Choroid plexus epithelial cell (primary cell): ENCODE data around the gene APOB.

Experiments used
- DNase-seq: peaks from one replicate; pipeline ENCODE4 v3.0.0-alpha.2; 2010; ENCODE audit warnings: low read depth
- H3K4me3 ChIP-seq: 2 replicates; pipeline ENCODE4 v1.5.1; 2011; ENCODE audit warnings: low read depth, mild to moderate bottlenecking, control low read depth, low read length, moderate library complexity
- CTCF ChIP-seq: conservative IDR thresholded peaks from 2 replicates; pipeline ENCODE4 v1.5.1; 2011; ENCODE audit warnings: low read depth, mild to moderate bottlenecking, control low read depth, inconsistent platforms, low read length, moderate library complexity

APOB gene

GRCh38 chr2:21009662-21010225, 34.1 kb downstream of the APOB start:
- no peak for DNase-seq
- no peak for TF ChIP-seq CTCF
- no peak overlapping the region for H3K4me3 ChIP-seq

GRCh38 chr2:21008790-21009661, 34.8 kb downstream of the APOB start:
- H3K4me3 ChIP-seq: no peak overlapping the region
- no peak for TF ChIP-seq CTCF
- no peak for DNase-seq

GRCh38 chr2:21008014-21008789, 35.7 kb downstream of the APOB start:
- no peak for TF ChIP-seq CTCF
- no peak for DNase-seq
- no peak overlapping the region for H3K4me3 ChIP-seq

- DNase-seq: no peak
- H3K4me3 ChIP-seq: no peak overlapping the region
- no peak for TF ChIP-seq CTCF
Observed at GRCh38 chr2:21007129-21008013, 36.5 kb downstream of the APOB start.

- H3K4me3 ChIP-seq: no peak overlapping the region
- TF ChIP-seq CTCF: no peak
Observed at GRCh38 chr2:21006423-21007128, 37.3 kb downstream of the APOB start.

More at GRCh38 chr2:21006423-21007128, 37.3 kb downstream of the APOB start:
- DNase-seq: no peak
